Endothelial cell of umbilical vein (primary cell): ENCODE results near the gene KRT74. TPM values are rescaled to one million over a fixed set of nuclear protein-coding genes. Genes with fewer than 3 reads are reported as not detected.

Experiments used
- BruUV-seq: library from RNA; stranded (reverse); fragments of 400-500 nt; replicated peaks from 2 replicates; lab custom pipeline; 2021; lab: Mats Ljungman, UMichigan
- CTCF ChIA-PET: fragments of 300-600, 350-600 bp; sonication (Branson Sonifier 250); formaldehyde crosslinking; loops from one replicate; lab custom pipeline; 2021; ENCODE audit warnings: antibody characterized with exemption, inconsistent platforms; lab: Charles Lee
- POLR2A ChIA-PET: fragments of 300-600, 350-600 bp; sonication (Branson Sonifier 250); formaldehyde crosslinking; loops from one replicate; lab custom pipeline; 2021; ENCODE audit warnings: antibody characterized with exemption, inconsistent platforms; lab: Charles Lee
- DNase-seq: peaks from one replicate; pipeline ENCODE4 v3.0.0-alpha.2; 2011; ENCODE audit warnings: low read depth, low spot score
- FAIRE-seq: peaks from 2 replicates; lab custom pipeline; 2011; peaks lifted over from hg19 to GRCh38; lab: Jason Lieb, UNC
- H2AFZ ChIP-seq: 2 replicates; pipeline ENCODE4 v1.6.0; 2012; ENCODE audit warnings: low read depth, low read length, control low read depth, inconsistent platforms
- H3K27ac ChIP-seq: 2 replicates; pipeline ENCODE4 v1.5.1; 2011; ENCODE audit warnings: low read depth, mild to moderate bottlenecking, control low read depth, low read length, moderate library complexity; ENCODE audit not compliant: insufficient read depth
- H3K27me3 ChIP-seq, 2 experiments: 2 replicates each; pipeline versions ENCODE4 v1.6.0 to v1.6.1; 2011; ENCODE audit warnings: low read length in 2 of 2, mixed read lengths in 1 of 2; ENCODE audit not compliant: control insufficient read depth in 2 of 2, insufficient read depth in 2 of 2
- H3K36me3 ChIP-seq, 2 experiments: 2 replicates in 1 of 2; 3 replicates in 1 of 2; pipeline ENCODE4 v1.5.1; 2011; ENCODE audit warnings: low read length in 2 of 2, mild to moderate bottlenecking in 1 of 2, moderate library complexity in 1 of 2; ENCODE audit not compliant: control insufficient read depth in 2 of 2, insufficient read depth in 2 of 2; ENCODE audit errors: extremely low read depth in 1 of 2
- H3K4me1 ChIP-seq: 3 replicates; pipeline ENCODE4 v1.5.1; 2011; ENCODE audit warnings: mild to moderate bottlenecking, low read length; ENCODE audit not compliant: control insufficient read depth, insufficient read depth; ENCODE audit errors: extremely low read depth
- H3K4me2 ChIP-seq: 2 replicates; pipeline ENCODE4 v1.6.1; 2011; ENCODE audit warnings: low read length, control low read depth, mixed read lengths; ENCODE audit not compliant: insufficient read depth
- H3K4me3 ChIP-seq, 3 experiments: fragments of 200-600 bp in 1 of 3; sonication (generic), shearing (Covaris generic) in 1 of 3; replicated peaks in 1 of 3; 2 replicates each; pipeline ENCODE4 v1.5.1; 2011 to 2016; ENCODE audit warnings: control low read depth in 3 of 3, low read length in 3 of 3, mild to moderate bottlenecking in 2 of 3, inconsistent platforms in 1 of 3, low read depth in 1 of 3, moderate library complexity in 1 of 3; ENCODE audit not compliant: insufficient read depth in 1 of 3
- H3K79me2 ChIP-seq: 2 replicates; pipeline ENCODE4 v1.6.0; 2012; ENCODE audit warnings: low read length, inconsistent platforms; ENCODE audit not compliant: control insufficient read depth, insufficient read depth
- H3K9ac ChIP-seq: replicated peaks from 2 replicates; pipeline ENCODE3; 2011; ENCODE audit warnings: low read length, control low read depth; ENCODE audit not compliant: insufficient read depth; ENCODE audit errors: extremely low read depth
- H3K9me1 ChIP-seq: replicated peaks from 3 replicates; pipeline ENCODE4 v1.6.0; 2011; ENCODE audit warnings: mild to moderate bottlenecking, low read length; ENCODE audit not compliant: control insufficient read depth, insufficient read depth; ENCODE audit errors: extremely low read depth
- H3K9me3 ChIP-seq: replicated peaks from 2 replicates; pipeline ENCODE4 v1.5.1; 2012; ENCODE audit warnings: low read length, inconsistent platforms; ENCODE audit not compliant: control insufficient read depth, insufficient read depth
- H4K20me1 ChIP-seq: replicated peaks from 2 replicates; pipeline ENCODE3; 2011; ENCODE audit warnings: mild to moderate bottlenecking, low read length; ENCODE audit not compliant: control insufficient read depth, insufficient read depth; ENCODE audit errors: extremely low read depth
- CTCF ChIP-seq, 2 donors: IDR thresholded peaks; 1 replicate in 1 of 2; 2 replicates in 1 of 2; pipeline ENCODE4 v1.5.1; 2011; ENCODE audit warnings: low read length in 2 of 2, mild to moderate bottlenecking in 2 of 2, moderate library complexity in 2 of 2, control low read depth in 1 of 2, inconsistent platforms in 1 of 2, low read depth in 1 of 2; ENCODE audit not compliant: insufficient read depth in 1 of 2; ENCODE audit errors: extremely low read depth in 1 of 2
- EZH2 ChIP-seq: IDR thresholded peaks from 2 replicates; pipeline ENCODE4 v1.6.1; 2012; ENCODE audit warnings: borderline replicate concordance, low read depth, mild to moderate bottlenecking, moderate library complexity, low read length, inconsistent platforms; ENCODE audit not compliant: severe bottlenecking
- FOS ChIP-seq: IDR thresholded peaks from 2 replicates; pipeline ENCODE4 v1.6.1; 2011; ENCODE audit warnings: mild to moderate bottlenecking, low read length, moderate library complexity, borderline replicate concordance; ENCODE audit not compliant: insufficient read depth
- GATA2 ChIP-seq: IDR thresholded peaks from 2 replicates; pipeline ENCODE4 v1.7.0; 2011; ENCODE audit warnings: low read depth, mild to moderate bottlenecking, moderate library complexity, mixed read lengths, low read length; ENCODE audit not compliant: insufficient read length, insufficient read depth
- JUN ChIP-seq: IDR thresholded peaks from 2 replicates; pipeline ENCODE4 v1.6.1; 2011; ENCODE audit warnings: borderline replicate concordance, low read depth; ENCODE audit not compliant: insufficient read length, insufficient read depth
- MAX ChIP-seq: IDR thresholded peaks from 2 replicates; pipeline ENCODE4 v1.6.1; 2011; ENCODE audit not compliant: insufficient read depth, insufficient read length
- MYC ChIP-seq: IDR thresholded peaks from one replicate; pipeline ENCODE4 v1.6.1; 2011; ENCODE audit warnings: mild to moderate bottlenecking, low read depth, low read length
- POLR2A ChIP-seq: IDR thresholded peaks from 2 replicates; pipeline ENCODE4 v1.6.1; 2012; ENCODE audit warnings: low read depth, mild to moderate bottlenecking, control low read depth, low read length
- POLR2AphosphoS5 ChIP-seq: IDR thresholded peaks from 2 replicates; pipeline ENCODE4 v1.6.1; 2012; ENCODE audit warnings: low read depth, mild to moderate bottlenecking, control low read depth, low read length, moderate library complexity; ENCODE audit not compliant: insufficient read depth
- dilution Hi-C: fragments of 300-500 bp; cut with MboI; formaldehyde crosslinking; loops from one replicate; pipeline ENCODE4 v1.15.0; 2019; ENCODE audit warnings: low sequenced_read_pairs; ENCODE audit not compliant: extremely low pct_ligation_motif_present
- intact Hi-C: fragments of 100-400 bp; cut with micrococcal nuclease; formaldehyde crosslinking; loops from one replicate; pipeline ENCODE4 v1.10.0; 2022
- polyA plus RNA-seq, 4 experiments: library from polyadenylated mRNA; depleted of rRNA in 3 of 4; stranded (reverse) in 3 of 4; unstranded in 1 of 4; fragments of >200 nt; gene quantifications; 2 replicates each; pipeline versions ENCODE4 v1.2.1 to v1.2.3, GENCODE V29; 2011 to 2012; ENCODE audit warnings: missing spikeins in 1 of 4
- total RNA-seq: library from RNA; stranded (reverse); gene quantifications from 2 replicates; pipeline ENCODE4 v1.2.3, GENCODE V29; 2021

The KRT74 gene
- total and polyA plus RNA-seq, 2 donors (not counting 3 experiments of a cell fraction or from before 2014, with no cell fraction given): not detected

DNA sequence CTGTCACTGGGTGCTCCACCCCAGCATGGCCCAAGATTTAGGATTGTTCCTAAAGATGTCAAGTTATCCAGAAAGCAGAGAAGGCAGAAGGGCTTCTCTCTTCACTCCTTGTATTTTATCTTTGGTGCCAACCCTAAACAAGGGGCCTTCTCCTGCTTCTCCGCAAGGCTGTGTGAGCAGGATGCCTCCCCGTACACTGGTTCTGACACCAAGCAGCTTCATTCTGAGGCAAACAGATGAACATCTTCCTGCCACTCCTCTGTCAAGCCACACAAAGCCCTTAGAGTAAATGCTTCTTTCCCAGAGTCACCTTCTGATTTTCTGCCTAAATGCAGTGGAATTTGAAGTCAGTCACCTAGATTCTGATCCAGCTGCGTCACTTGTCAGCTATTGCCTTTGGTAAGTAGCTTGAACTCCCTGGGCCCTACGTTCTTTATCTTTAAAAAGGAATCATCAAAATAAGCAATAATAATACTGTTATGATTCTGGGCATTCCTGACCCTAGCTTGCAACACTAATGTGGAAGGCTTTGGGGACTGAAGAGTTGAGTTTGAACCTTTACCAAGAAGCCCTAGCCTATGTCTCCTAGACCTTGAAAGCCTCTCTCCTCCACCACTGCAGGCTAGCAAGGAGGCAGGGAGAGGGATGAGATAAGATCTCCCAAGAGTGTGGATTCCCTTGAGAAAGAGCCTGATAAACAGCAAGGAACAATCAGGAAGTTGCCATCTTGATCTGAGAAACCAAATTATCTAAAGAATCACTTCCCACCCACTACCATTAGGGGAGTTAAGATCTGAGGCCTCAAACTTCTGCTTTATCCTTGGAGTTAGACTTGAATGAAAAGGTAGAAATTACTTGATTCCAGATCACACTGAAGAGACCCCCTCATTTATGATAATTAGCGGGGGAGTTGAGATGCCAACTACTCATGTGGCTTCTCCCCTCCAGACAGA is 39.1 kb upstream of the KRT74 start:
- Histone ChIP-seq H3K27me3 (peaks cover 0 to 3% of the 10 kb centered on the region in 2 experiments), H3K4me1 (no peaks in the 10 kb centered on the region), H3K36me3 (no peaks in the 10 kb centered on the region), H3K79me2 (no peaks in the 10 kb centered on the region), H3K9me1 (no peaks in the 10 kb centered on the region), H3K4me3 (no peak overlapping the region), H3K9ac (no peak overlapping the region), H3K9me3 (no peaks in the 10 kb centered on the region), H4K20me1 (no peaks in the 10 kb centered on the region), H3K27ac (no peak overlapping the region), H2AFZ (no peak overlapping the region), H3K4me2 (no peak overlapping the region)
- dilution Hi-C loops (no loop called here), intact Hi-C loops (no loop called here)
- POLR2A ChIA-PET: no interaction called here
- DNase-seq (no peak), FAIRE-seq (no peak)
- TF ChIP-seq POLR2A (no peak), FOS (no peak), JUN (no peak), MYC (no peak), GATA2 (no peak), POLR2AphosphoS5 (no peak)
- no TSS peak for BruUV-seq
- CTCF ChIA-PET: interaction anchor here (1.1 to 1.2 kb wide), 2 partner anchors 258 to 267 kb away, joined by 3 to 4 read pairs; no protein-coding TSS in a partner anchor

- H3K9me3 ChIP-seq: no peaks in the 10 kb centered on the region
- no peak overlapping the region for H3K4me3 ChIP-seq
- peaks cover 0 to 3% of the 10 kb centered on the region in 2 experiments for H3K27me3 ChIP-seq
- ChIA-PET POLR2A (no interaction called here), CTCF (interaction anchor here (1.1 to 1.6 kb wide), 3 partner anchors 36 to 260 kb away, joined by 3 to 4 read pairs (median 4); no protein-coding TSS in a partner anchor)
- intact Hi-C loops: no loop called here
- no peaks in the 10 kb centered on the region for H4K20me1 ChIP-seq
- H3K36me3 ChIP-seq: no peaks in the 10 kb centered on the region
- no peaks in the 10 kb centered on the region for H3K79me2 ChIP-seq
- DNase-seq (no peak), FAIRE-seq (no peak)
- no peaks in the 10 kb centered on the region for H3K9me1 ChIP-seq
- H3K4me2 ChIP-seq: no peak overlapping the region
- no peak overlapping the region for H3K27ac ChIP-seq
- H3K9ac ChIP-seq: no peak overlapping the region
- dilution Hi-C loops: no loop called here
- H2AFZ ChIP-seq: no peak overlapping the region
- BruUV-seq: no TSS peak
- no peaks in the 10 kb centered on the region for H3K4me1 ChIP-seq
- TF ChIP-seq POLR2A (no peak), EZH2 (no peak), POLR2AphosphoS5 (no peak), FOS (no peak), MAX (no peak), GATA2 (no peak), JUN (no peak), MYC (no peak), CTCF (IDR thresholded peaks at IDR 0.05; ENCODE audit: extremely low read depth in 1 of 2, insufficient read depth in 1 of 2, low read depth in 1 of 2, low read length in 2 of 2) (no peak)
These were observed 37.4 kb upstream of the KRT74 start for GRCh38 chr12:52611080-52611468.
